ENCODE measurements around the gene MACROD2. TPM values are rescaled to one million over a fixed set of nuclear protein-coding genes. Genes with fewer than 3 reads are reported as not detected.

The MACROD2 gene
- total RNA-seq, 1 donor from 2014 or later: 3.1 TPM

DNA sequence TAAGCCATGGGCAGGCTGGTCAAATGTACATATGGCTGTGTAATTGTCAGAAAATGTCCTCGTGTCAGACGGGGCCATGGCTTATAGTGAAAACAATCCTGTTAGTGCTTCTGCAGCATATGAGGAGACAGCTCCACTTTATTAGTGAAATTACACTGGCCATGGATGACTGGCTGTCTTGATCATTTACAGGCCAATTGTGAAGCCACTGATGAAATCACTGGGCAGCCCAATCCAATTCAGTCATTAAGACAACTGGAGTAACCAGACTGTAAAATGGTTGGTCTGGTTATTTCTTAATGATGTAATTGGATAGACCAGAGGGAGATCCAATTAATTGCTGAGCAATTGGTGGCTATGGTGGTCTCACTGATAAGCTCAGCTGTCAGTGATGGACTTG is 1828.4 kb downstream of the MACROD2 start:
- Histone ChIP-seq H3K27ac (ENCODE audit: low read depth, low read length) (no peak overlapping the region), H3K4me1 (ENCODE audit: control insufficient read depth in 3 of 3, insufficient read depth in 3 of 3, low read length in 3 of 3) (no peaks in the 10 kb centered on the region), H3K36me3 (ENCODE audit: control insufficient read depth in 3 of 3, insufficient read depth in 3 of 3, low read length in 3 of 3) (no peaks in the 10 kb centered on the region), H3K9ac (ENCODE audit: low read depth in 1 of 3, low read length in 3 of 3) (no peak overlapping the region), H3K9me3 (ENCODE audit: control insufficient read depth in 3 of 3, low read length in 3 of 3) (no peaks in the 10 kb centered on the region), H3K4me3 (ENCODE audit: low read length in 3 of 3) (no peak overlapping the region), H3K27me3 (ENCODE audit: control insufficient read depth in 3 of 3, insufficient read depth in 3 of 3, low read length in 3 of 3) (no peaks in the 10 kb centered on the region)

DNA sequence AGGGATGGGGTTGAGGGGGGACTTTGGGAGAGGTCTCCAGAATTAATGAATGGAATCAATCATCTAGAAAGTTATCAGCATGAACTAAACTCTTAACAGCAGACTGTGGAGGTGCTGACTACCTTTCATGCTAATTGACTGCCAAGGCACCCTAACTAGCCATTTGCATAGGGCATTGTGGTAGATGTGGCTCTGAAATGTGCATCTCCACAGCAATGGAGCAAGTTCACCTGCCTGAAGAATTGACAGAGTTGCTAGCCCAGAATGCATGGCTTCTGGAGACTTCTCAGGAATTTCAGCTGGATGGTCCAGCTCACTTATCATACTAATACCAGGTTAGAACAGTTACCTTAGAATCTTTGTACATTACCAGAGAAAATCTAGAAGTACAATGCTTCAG is 1832.3 kb downstream of the MACROD2 start:
- H3K27ac ChIP-seq (ENCODE audit: low read depth, low read length): no peak overlapping the region
- no peaks in the 10 kb centered on the region for H3K9me3 ChIP-seq (ENCODE audit: control insufficient read depth in 3 of 3, low read length in 3 of 3)
- no peak overlapping the region for H3K4me3 ChIP-seq (ENCODE audit: low read length in 3 of 3)
- H3K36me3 ChIP-seq (ENCODE audit: control insufficient read depth in 3 of 3, insufficient read depth in 3 of 3, low read length in 3 of 3): no peaks in the 10 kb centered on the region
- H3K4me1 ChIP-seq (ENCODE audit: control insufficient read depth in 3 of 3, insufficient read depth in 3 of 3, low read length in 3 of 3): no peaks in the 10 kb centered on the region
- no peak overlapping the region for H3K9ac ChIP-seq (ENCODE audit: low read depth in 1 of 3, low read length in 3 of 3)
- no peaks in the 10 kb centered on the region for H3K27me3 ChIP-seq (ENCODE audit: control insufficient read depth in 3 of 3, insufficient read depth in 3 of 3, low read length in 3 of 3)

DNA sequence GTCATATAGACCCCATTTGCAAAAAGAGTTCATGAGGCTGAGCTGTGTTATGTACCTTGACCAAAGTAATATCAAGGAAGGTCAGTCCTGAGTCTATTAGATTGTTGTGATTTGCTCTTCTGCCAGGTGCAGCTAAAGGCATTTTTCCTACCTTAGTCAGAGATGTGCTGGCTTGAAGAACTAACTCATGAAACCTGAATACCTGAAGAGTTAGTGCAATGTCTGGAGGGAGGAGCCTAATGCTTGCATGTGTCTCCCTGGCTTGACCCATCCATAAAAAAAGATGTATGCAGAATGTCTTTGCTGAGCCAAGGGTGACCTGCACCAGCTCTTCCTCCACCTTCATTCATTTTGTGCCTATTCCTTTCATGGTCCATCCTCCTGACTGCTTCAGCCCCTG is 1835.9 kb downstream of the MACROD2 start:
- no peak overlapping the region for H3K4me3 ChIP-seq (ENCODE audit: low read length in 3 of 3)
- H3K27ac ChIP-seq (ENCODE audit: low read depth, low read length): no peak overlapping the region
- no peaks in the 10 kb centered on the region for H3K4me1 ChIP-seq (ENCODE audit: control insufficient read depth in 3 of 3, insufficient read depth in 3 of 3, low read length in 3 of 3)
- H3K36me3 ChIP-seq (ENCODE audit: control insufficient read depth in 3 of 3, insufficient read depth in 3 of 3, low read length in 3 of 3): no peaks in the 10 kb centered on the region
- no peak overlapping the region for H3K9ac ChIP-seq (ENCODE audit: low read depth in 1 of 3, low read length in 3 of 3)
- H3K27me3 ChIP-seq (ENCODE audit: control insufficient read depth in 3 of 3, insufficient read depth in 3 of 3, low read length in 3 of 3): no peaks in the 10 kb centered on the region
- no peaks in the 10 kb centered on the region for H3K9me3 ChIP-seq (ENCODE audit: control insufficient read depth in 3 of 3, low read length in 3 of 3)

DNA sequence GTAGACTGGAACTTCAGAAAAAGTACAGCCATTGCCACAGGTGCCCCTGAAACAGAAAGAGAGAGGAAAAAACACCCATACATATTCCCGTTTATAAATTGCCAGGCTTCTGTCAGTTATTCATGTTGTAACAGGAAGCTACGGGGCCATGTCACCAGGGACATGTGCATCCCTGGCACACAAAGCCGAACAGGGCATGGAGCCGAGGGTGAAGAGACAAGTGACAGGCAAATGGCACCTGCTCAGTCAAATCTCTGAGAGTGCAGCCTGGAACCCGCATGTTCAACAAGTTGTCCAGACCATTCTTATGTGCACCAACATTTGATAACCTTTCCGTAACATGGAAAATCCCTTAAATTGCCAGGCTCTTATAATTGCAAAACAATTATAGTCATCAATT is 1837.2 kb downstream of the MACROD2 start:
- Histone ChIP-seq H3K27ac (ENCODE audit: low read depth, low read length) (no peak overlapping the region), H3K27me3 (ENCODE audit: control insufficient read depth in 3 of 3, insufficient read depth in 3 of 3, low read length in 3 of 3) (no peaks in the 10 kb centered on the region), H3K9ac (ENCODE audit: low read depth in 1 of 3, low read length in 3 of 3) (no peak overlapping the region), H3K4me1 (ENCODE audit: control insufficient read depth in 3 of 3, insufficient read depth in 3 of 3, low read length in 3 of 3) (no peaks in the 10 kb centered on the region), H3K36me3 (ENCODE audit: control insufficient read depth in 3 of 3, insufficient read depth in 3 of 3, low read length in 3 of 3) (no peaks in the 10 kb centered on the region), H3K4me3 (ENCODE audit: low read length in 3 of 3) (no peak overlapping the region), H3K9me3 (ENCODE audit: control insufficient read depth in 3 of 3, low read length in 3 of 3) (no peaks in the 10 kb centered on the region)

DNA sequence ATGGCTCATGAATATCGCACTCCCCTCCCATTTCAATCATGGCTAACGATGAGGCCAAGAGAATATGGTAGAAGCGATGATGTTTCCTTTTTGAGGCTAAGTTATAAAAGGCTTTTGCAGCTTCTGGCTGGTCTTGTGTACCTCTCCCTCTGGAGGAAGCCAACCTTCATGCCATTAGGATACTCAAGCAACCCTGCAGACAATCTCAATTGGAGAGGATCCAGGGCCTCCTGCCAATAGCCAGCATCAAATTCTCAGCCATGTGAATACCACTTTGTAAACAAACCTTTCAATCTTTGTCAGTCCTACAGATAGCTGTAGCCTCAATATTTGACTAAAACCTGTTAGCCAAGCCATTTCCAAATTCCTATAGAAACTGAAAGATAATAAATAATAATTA is 1839.5 kb downstream of the MACROD2 start:
- H3K27ac ChIP-seq (ENCODE audit: low read depth, low read length): no peak overlapping the region
- H3K9ac ChIP-seq (ENCODE audit: low read depth in 1 of 3, low read length in 3 of 3): no peak overlapping the region
- H3K4me3 ChIP-seq (ENCODE audit: low read length in 3 of 3): no peak overlapping the region
- H3K36me3 ChIP-seq (ENCODE audit: control insufficient read depth in 3 of 3, insufficient read depth in 3 of 3, low read length in 3 of 3): no peaks in the 10 kb centered on the region
- H3K27me3 ChIP-seq (ENCODE audit: control insufficient read depth in 3 of 3, insufficient read depth in 3 of 3, low read length in 3 of 3): no peaks in the 10 kb centered on the region
- no peaks in the 10 kb centered on the region for H3K4me1 ChIP-seq (ENCODE audit: control insufficient read depth in 3 of 3, insufficient read depth in 3 of 3, low read length in 3 of 3)
- H3K9me3 ChIP-seq (ENCODE audit: control insufficient read depth in 3 of 3, low read length in 3 of 3): no peaks in the 10 kb centered on the region

DNA sequence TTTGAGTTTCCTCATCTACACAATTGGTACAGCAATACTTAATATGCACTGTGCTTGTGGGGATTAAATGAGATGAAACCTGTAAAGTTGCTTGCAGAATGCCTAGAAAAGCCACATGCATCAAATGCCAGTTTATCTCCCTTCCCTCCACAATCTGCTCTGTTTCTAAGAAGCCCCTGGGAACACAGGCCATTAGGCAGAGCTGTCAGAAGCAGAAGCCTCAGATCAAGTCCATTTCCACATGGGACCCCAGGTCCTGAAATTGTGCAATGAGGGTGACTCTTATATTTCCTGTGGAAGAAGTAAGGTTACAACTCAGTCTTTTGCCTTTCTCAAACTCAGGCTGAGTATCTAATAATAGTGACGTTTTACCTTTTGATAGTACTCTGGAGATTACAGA is 1840.5 kb downstream of the MACROD2 start:
- no peak overlapping the region for H3K9ac ChIP-seq (ENCODE audit: low read depth in 1 of 3, low read length in 3 of 3)
- H3K4me1 ChIP-seq (ENCODE audit: control insufficient read depth in 3 of 3, insufficient read depth in 3 of 3, low read length in 3 of 3): no peaks in the 10 kb centered on the region
- H3K27me3 ChIP-seq (ENCODE audit: control insufficient read depth in 3 of 3, insufficient read depth in 3 of 3, low read length in 3 of 3): no peaks in the 10 kb centered on the region
- H3K4me3 ChIP-seq (ENCODE audit: low read length in 3 of 3): no peak overlapping the region
- H3K27ac ChIP-seq (ENCODE audit: low read depth, low read length): no peak overlapping the region
- H3K9me3 ChIP-seq (ENCODE audit: control insufficient read depth in 3 of 3, low read length in 3 of 3): no peaks in the 10 kb centered on the region
- no peaks in the 10 kb centered on the region for H3K36me3 ChIP-seq (ENCODE audit: control insufficient read depth in 3 of 3, insufficient read depth in 3 of 3, low read length in 3 of 3)

DNA sequence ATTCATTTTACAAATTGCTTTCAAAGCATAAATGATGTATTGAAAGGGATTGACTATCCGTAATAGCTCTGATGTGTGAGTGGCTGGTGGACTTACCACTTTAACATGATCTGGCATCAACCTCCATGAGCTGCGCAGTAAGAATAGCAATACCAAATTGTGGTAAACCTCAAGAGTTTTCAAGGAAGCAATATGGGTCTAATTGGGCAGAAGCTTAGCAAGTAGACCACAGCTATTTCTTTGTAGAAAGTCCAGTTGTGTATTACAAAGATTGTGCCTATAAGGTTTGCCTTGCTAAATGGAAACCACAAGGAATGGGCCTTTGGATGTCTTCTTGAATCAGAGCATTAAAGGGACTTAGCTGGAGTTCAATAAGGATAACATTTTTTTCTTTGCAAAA is 1841.3 kb downstream of the MACROD2 start:
- H3K36me3 ChIP-seq (ENCODE audit: control insufficient read depth in 3 of 3, insufficient read depth in 3 of 3, low read length in 3 of 3): no peaks in the 10 kb centered on the region
- no peaks in the 10 kb centered on the region for H3K4me1 ChIP-seq (ENCODE audit: control insufficient read depth in 3 of 3, insufficient read depth in 3 of 3, low read length in 3 of 3)
- H3K27ac ChIP-seq (ENCODE audit: low read depth, low read length): no peak overlapping the region
- no peak overlapping the region for H3K4me3 ChIP-seq (ENCODE audit: low read length in 3 of 3)
- H3K9ac ChIP-seq (ENCODE audit: low read depth in 1 of 3, low read length in 3 of 3): no peak overlapping the region
- H3K27me3 ChIP-seq (ENCODE audit: control insufficient read depth in 3 of 3, insufficient read depth in 3 of 3, low read length in 3 of 3): no peaks in the 10 kb centered on the region
- H3K9me3 ChIP-seq (ENCODE audit: control insufficient read depth in 3 of 3, low read length in 3 of 3): no peaks in the 10 kb centered on the region

DNA sequence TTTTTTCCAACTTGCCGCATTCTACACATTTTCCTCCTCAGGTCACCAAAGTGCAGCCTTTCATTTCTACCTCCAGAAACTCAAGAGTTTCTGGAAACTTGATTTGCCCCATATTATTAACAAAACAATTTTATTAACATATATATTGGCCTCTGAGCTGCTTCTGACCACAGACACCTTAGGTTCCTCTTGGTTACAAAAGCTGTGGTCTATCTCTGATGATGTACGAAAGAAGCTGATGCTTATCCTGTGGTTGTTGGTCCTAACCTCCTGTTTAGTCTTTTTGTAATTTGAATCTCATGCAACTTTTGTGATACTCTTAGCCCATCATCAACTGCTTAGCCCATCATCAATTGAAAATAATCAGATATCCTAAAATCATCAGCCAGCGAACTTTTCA is 1842.2 kb downstream of the MACROD2 start:
- H3K36me3 ChIP-seq (ENCODE audit: control insufficient read depth in 3 of 3, insufficient read depth in 3 of 3, low read length in 3 of 3): no peaks in the 10 kb centered on the region
- no peaks in the 10 kb centered on the region for H3K4me1 ChIP-seq (ENCODE audit: control insufficient read depth in 3 of 3, insufficient read depth in 3 of 3, low read length in 3 of 3)
- H3K9ac ChIP-seq (ENCODE audit: low read depth in 1 of 3, low read length in 3 of 3): no peak overlapping the region
- no peaks in the 10 kb centered on the region for H3K9me3 ChIP-seq (ENCODE audit: control insufficient read depth in 3 of 3, low read length in 3 of 3)
- H3K27me3 ChIP-seq (ENCODE audit: control insufficient read depth in 3 of 3, insufficient read depth in 3 of 3, low read length in 3 of 3): no peaks in the 10 kb centered on the region
- H3K27ac ChIP-seq (ENCODE audit: low read depth, low read length): no peak overlapping the region
- no peak overlapping the region for H3K4me3 ChIP-seq (ENCODE audit: low read length in 3 of 3)

DNA sequence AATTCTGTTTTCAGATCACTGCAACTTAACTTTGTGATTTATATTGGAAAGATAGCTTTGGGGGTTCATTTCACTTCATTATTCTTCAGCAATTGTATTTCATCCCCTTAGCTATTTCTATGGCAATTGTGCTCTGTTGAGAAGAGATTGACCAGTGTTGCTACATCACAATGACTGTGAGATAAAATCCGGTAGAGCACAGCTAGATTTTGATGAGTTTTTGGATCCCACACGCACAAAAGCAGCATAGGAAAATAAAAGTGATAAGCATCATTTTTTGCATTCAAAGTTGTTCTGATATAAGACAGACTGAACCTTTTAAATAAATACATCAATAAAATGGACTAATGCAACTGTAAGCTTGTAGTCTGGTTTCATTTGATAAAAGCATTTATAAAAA is 1843.2 kb downstream of the MACROD2 start:
- Histone ChIP-seq H3K36me3 (ENCODE audit: control insufficient read depth in 3 of 3, insufficient read depth in 3 of 3, low read length in 3 of 3) (no peaks in the 10 kb centered on the region), H3K9me3 (ENCODE audit: control insufficient read depth in 3 of 3, low read length in 3 of 3) (no peaks in the 10 kb centered on the region), H3K9ac (ENCODE audit: low read depth in 1 of 3, low read length in 3 of 3) (no peak overlapping the region), H3K27ac (ENCODE audit: low read depth, low read length) (no peak overlapping the region), H3K27me3 (ENCODE audit: control insufficient read depth in 3 of 3, insufficient read depth in 3 of 3, low read length in 3 of 3) (no peaks in the 10 kb centered on the region), H3K4me1 (ENCODE audit: control insufficient read depth in 3 of 3, insufficient read depth in 3 of 3, low read length in 3 of 3) (no peaks in the 10 kb centered on the region), H3K4me3 (ENCODE audit: low read length in 3 of 3) (no peak overlapping the region)

DNA sequence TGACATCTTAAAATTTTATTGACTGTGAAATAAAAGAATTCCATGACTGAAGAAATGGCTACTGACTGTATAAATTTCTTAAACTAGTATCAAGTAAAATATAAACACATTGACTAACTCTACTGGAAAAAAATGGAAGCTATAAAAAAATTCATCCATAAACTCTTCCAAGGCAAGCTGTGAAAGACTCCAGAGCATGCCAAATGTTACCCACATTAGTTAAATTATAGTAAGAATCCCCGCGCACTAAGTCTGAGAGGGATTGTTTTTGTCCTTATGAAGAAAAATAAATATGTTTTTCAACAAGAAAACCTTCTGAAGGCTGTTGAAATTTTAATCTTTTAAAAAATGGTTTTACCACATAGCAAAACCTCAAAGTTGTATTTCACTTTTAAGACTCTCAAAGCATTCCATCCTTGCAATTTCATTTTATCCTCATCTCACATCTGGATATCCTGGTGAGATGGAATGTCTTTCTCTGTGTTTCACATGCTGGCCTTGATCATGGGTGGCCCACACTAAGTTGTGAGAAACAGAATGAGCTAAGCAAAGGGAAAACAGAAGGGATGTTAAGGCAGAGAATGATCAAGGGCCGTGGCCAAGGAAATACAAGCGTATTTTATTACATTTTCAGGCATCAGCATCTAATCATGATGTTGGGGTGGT is 1845.5 kb downstream of the MACROD2 start:
- H3K27ac ChIP-seq (ENCODE audit: low read depth, low read length): no peak overlapping the region
- no peaks in the 10 kb centered on the region for H3K36me3 ChIP-seq (ENCODE audit: control insufficient read depth in 3 of 3, insufficient read depth in 3 of 3, low read length in 3 of 3)
- H3K9ac ChIP-seq (ENCODE audit: low read depth in 1 of 3, low read length in 3 of 3): no peak overlapping the region
- no peak overlapping the region for H3K4me3 ChIP-seq (ENCODE audit: low read length in 3 of 3)
- H3K27me3 ChIP-seq (ENCODE audit: control insufficient read depth in 3 of 3, insufficient read depth in 3 of 3, low read length in 3 of 3): no peaks in the 10 kb centered on the region
- no peaks in the 10 kb centered on the region for H3K4me1 ChIP-seq (ENCODE audit: control insufficient read depth in 3 of 3, insufficient read depth in 3 of 3, low read length in 3 of 3)
- no peaks in the 10 kb centered on the region for H3K9me3 ChIP-seq (ENCODE audit: control insufficient read depth in 3 of 3, low read length in 3 of 3)

DNA sequence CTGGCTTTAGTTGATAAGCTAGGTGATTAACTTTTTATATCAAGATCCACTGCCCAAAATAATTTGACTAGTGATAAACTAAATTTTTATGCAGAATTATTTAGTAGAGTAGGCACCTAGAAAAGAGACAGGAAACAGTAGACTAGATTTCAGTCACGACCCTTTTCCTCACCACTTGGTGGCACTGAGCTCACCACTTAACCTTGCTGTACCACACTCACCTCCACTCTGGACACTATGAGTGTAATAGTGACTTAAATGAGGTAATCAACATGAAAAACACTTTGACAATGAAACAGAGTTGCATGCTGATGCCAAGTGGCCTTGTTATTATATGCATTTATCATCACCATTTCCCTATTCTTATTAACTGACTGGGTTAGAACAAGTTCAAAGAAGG is 1847.6 kb downstream of the MACROD2 start:
- H3K27me3 ChIP-seq (ENCODE audit: control insufficient read depth in 3 of 3, insufficient read depth in 3 of 3, low read length in 3 of 3): no peaks in the 10 kb centered on the region
- no peak overlapping the region for H3K9ac ChIP-seq (ENCODE audit: low read depth in 1 of 3, low read length in 3 of 3)
- no peaks in the 10 kb centered on the region for H3K9me3 ChIP-seq (ENCODE audit: control insufficient read depth in 3 of 3, low read length in 3 of 3)
- H3K27ac ChIP-seq (ENCODE audit: low read depth, low read length): no peak overlapping the region
- H3K4me1 ChIP-seq (ENCODE audit: control insufficient read depth in 3 of 3, insufficient read depth in 3 of 3, low read length in 3 of 3): no peaks in the 10 kb centered on the region
- no peaks in the 10 kb centered on the region for H3K36me3 ChIP-seq (ENCODE audit: control insufficient read depth in 3 of 3, insufficient read depth in 3 of 3, low read length in 3 of 3)
- no peak overlapping the region for H3K4me3 ChIP-seq (ENCODE audit: low read length in 3 of 3)

Measured in skeletal muscle tissue (tissue), 4 donors.